Measurements from ENCODE around the gene RABEP1.
A peak's percentile ranks its signal among the peaks of the same experiment; 100 is the strongest.
"Not testable (repeated sequence)": the region's sequence is repeated elsewhere in the genome, so short reads cannot be mapped to it uniquely, and the experiment has no call there.

RABEP1 gene
- total RNA-seq: 214 reads per million in 2 donors

- DNase-seq: peak; percentile 88
Observed at GRCh38 chr17:5281814-5282641, at the start of gene RABEP1. RABEP1 (plus strand) TSS chr17:5282284; CDS start chr17:5282487, 203 bp downstream.

- not testable (repeated sequence) for DNase-seq
Observed at GRCh38 chr17:5233492-5233891, 48.6 kb upstream of the RABEP1 start.

- DNase-seq: no peak
Observed at GRCh38 chr17:5234645-5235576, 47.2 kb upstream of the RABEP1 start, which contains the start of gene SCIMP. SCIMP (minus strand) TSS chr17:5234860; CDS start chr17:5234755, 105 bp downstream.

GRCh38 chr17:5236938-5237540 is 45.0 kb upstream of the RABEP1 start:
- no peak for DNase-seq

GRCh38 chr17:5237541-5238016 is 44.5 kb upstream of the RABEP1 start:
- DNase-seq: no peak

- no peak for DNase-seq
Observed at GRCh38 chr17:5238333-5238732, 43.8 kb upstream of the RABEP1 start.

GRCh38 chr17:5239769-5240168 is 42.3 kb upstream of the RABEP1 start:
- not testable (repeated sequence) for DNase-seq

GRCh38 chr17:5241861-5242671 is 40.0 kb upstream of the RABEP1 start:
- DNase-seq: no peak

- DNase-seq: no peak
Observed at GRCh38 chr17:5247621-5248020, 34.5 kb upstream of the RABEP1 start.

GRCh38 chr17:5248821-5249479 is 33.1 kb upstream of the RABEP1 start:
- no peak for DNase-seq

GRCh38 chr17:5249615-5250014 is 32.5 kb upstream of the RABEP1 start:
- no peak for DNase-seq

GRCh38 chr17:5254414-5254813 is 27.7 kb upstream of the RABEP1 start:
- DNase-seq: no peak

GRCh38 chr17:5254903-5255521 is 27.1 kb upstream of the RABEP1 start:
- DNase-seq: no peak

- DNase-seq: no peak
Observed at GRCh38 chr17:5257124-5257523, 25.0 kb upstream of the RABEP1 start.

- DNase-seq: no peak
Observed at GRCh38 chr17:5260542-5260941, 21.5 kb upstream of the RABEP1 start.

- DNase-seq: no peak
Observed at GRCh38 chr17:5262416-5262991, 19.6 kb upstream of the RABEP1 start.

- no peak for DNase-seq
Observed at GRCh38 chr17:5263441-5263840, 18.6 kb upstream of the RABEP1 start.

GRCh38 chr17:5264893-5265292 is 17.2 kb upstream of the RABEP1 start:
- no peak for DNase-seq

- DNase-seq: no peak
Observed at GRCh38 chr17:5269241-5269960, 12.7 kb upstream of the RABEP1 start.

GRCh38 chr17:5272322-5272721 is 9.8 kb upstream of the RABEP1 start:
- no peak for DNase-seq

Data from activated gamma-delta T cell (primary cell).